Smooth muscle cell (in vitro differentiated cells): ENCODE results near the gene INVS. TPM values are rescaled to one million over a fixed set of nuclear protein-coding genes. Genes with fewer than 3 reads are reported as not detected.

Experiments used
- DNase-seq: peaks from one replicate; lab custom pipeline; 2025; ENCODE audit not compliant: unreplicated experiment; lab: John Stamatoyannopoulos, UW
- H2AFZ ChIP-seq: fragments of 200-600 bp; sonication (generic); 2 replicates; pipeline ENCODE4 v1.6.0; 2016; ENCODE audit warnings: antibody characterized with exemption, low read depth, mild to moderate bottlenecking
- H3F3A ChIP-seq: fragments of 200-600 bp; sonication (generic); 2 replicates; pipeline ENCODE4 v1.6.0; 2017; ENCODE audit warnings: antibody characterized with exemption, low read depth
- H3K27ac ChIP-seq: fragments of 200-600 bp; sonication (generic); 2 replicates; pipeline ENCODE4 v1.5.1; 2016; ENCODE audit warnings: low read depth, mild to moderate bottlenecking
- H3K27me3 ChIP-seq: fragments of 200-600 bp; sonication (generic); 2 replicates; pipeline ENCODE4 v1.6.1; 2016; ENCODE audit warnings: low read depth, mild to moderate bottlenecking
- H3K36me3 ChIP-seq: fragments of 200-600 bp; sonication (generic); 2 replicates; pipeline ENCODE4 v1.5.1; 2016; ENCODE audit warnings: low read depth
- H3K4me1 ChIP-seq: fragments of 200-600 bp; sonication (generic); 2 replicates; pipeline ENCODE4 v1.5.1; 2016; ENCODE audit warnings: low read depth
- H3K4me2 ChIP-seq: fragments of 200-600 bp; sonication (generic); 2 replicates; pipeline ENCODE4 v1.6.0; 2016; ENCODE audit warnings: mild to moderate bottlenecking
- H3K4me3 ChIP-seq: fragments of 200-600 bp; sonication (generic); 2 replicates; pipeline ENCODE4 v1.5.1; 2016; ENCODE audit warnings: mild to moderate bottlenecking
- H3K79me2 ChIP-seq: fragments of 200-600 bp; sonication (generic); 2 replicates; pipeline ENCODE4 v1.6.0; 2016; ENCODE audit warnings: low read depth, mild to moderate bottlenecking
- H3K9ac ChIP-seq: fragments of 200-600 bp; sonication (generic); 2 replicates; pipeline ENCODE4 v1.6.0; 2016; ENCODE audit warnings: low read depth
- H3K9me3 ChIP-seq: fragments of 200-600 bp; sonication (generic); replicated peaks from 2 replicates; pipeline ENCODE4 v1.5.1; 2016; ENCODE audit warnings: low read depth
- H4K20me1 ChIP-seq: fragments of 200-600 bp; sonication (generic); 2 replicates; pipeline ENCODE4 v1.6.0; 2016; ENCODE audit warnings: low read depth
- WGBS: methylation state at CpG from one replicate; pipeline ENCODE4 v1.1.7; 2016; ENCODE audit warnings: low lambda C conversion rate; 5-methylcytosine and 5-hydroxymethylcytosine counted together
- polyA plus RNA-seq: library from polyadenylated mRNA; unstranded; fragments of >200 nt; fragmentation: Nextera tagmentation; extraction: Ambion mirVana; gene quantifications from 2 replicates; pipeline ENCODE4 v1.2.1, GENCODE V29; 2016
- total RNA-seq: library from RNA; depleted of rRNA; stranded (reverse); fragments of >200 nt; gene quantifications from 2 replicates; pipeline ENCODE4 v1.2.3, GENCODE V29; 2014
- TF ChIP-seq, protein P1 (sequence below): fragments of 200-600 bp; sonication (generic); IDR thresholded peaks from 2 replicates; pipeline ENCODE4 v1.5.1; 2017; ENCODE audit warnings: borderline replicate concordance, mild to moderate bottlenecking, antibody characterized with exemption; ENCODE audit not compliant: insufficient read depth, poor library complexity, severe bottlenecking

Gene INVS
- total and polyA plus RNA-seq, 2 experiments from 2014 or later: 8.1 to 16.0 TPM

DNA sequence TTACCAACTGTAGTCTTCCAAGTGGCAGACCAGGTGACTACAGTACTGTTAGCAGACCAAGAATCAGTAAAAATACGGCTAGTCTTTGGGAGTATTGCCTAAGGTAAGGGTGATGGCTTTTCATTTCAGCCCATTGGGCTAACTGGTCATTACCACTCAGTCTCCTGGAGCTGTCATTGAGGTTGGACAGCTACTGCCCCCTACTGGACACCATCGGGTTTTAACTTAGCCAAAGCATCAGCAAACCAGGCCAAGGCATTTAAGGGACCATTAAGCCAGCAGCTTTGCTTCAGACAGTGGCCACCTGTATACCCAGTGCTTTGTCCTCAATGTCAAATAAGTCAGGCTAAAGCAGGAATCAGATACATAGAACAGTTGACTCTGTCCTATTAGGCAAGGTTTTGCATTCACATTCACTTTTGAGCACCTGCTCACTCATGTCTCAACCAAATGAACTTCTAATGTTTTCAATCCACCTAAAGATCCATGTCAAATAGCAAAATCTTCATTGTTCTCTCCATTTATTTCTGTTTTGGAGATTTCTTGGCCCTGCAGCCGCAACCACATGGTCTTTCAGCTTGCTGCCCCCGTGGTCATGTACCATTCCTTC is 117.2 kb downstream of the INVS start:
- no peaks in the 10 kb centered on the region for H3K36me3 ChIP-seq
- H3K27ac ChIP-seq: no peak overlapping the region
- no peaks in the 10 kb centered on the region for H3K27me3 ChIP-seq
- H3F3A ChIP-seq: no peaks in the 10 kb centered on the region
- H3K4me2 ChIP-seq: no peak overlapping the region
- no peaks in the 10 kb centered on the region for H4K20me1 ChIP-seq
- no peaks in the 10 kb centered on the region for H3K4me1 ChIP-seq
- no peaks in the 10 kb centered on the region for H3K9me3 ChIP-seq
- DNase-seq: no peak
- H3K9ac ChIP-seq: no peak overlapping the region
- no peaks in the 10 kb centered on the region for H3K79me2 ChIP-seq
- no peak overlapping the region for H2AFZ ChIP-seq
- TF ChIP-seq, protein P1, sequence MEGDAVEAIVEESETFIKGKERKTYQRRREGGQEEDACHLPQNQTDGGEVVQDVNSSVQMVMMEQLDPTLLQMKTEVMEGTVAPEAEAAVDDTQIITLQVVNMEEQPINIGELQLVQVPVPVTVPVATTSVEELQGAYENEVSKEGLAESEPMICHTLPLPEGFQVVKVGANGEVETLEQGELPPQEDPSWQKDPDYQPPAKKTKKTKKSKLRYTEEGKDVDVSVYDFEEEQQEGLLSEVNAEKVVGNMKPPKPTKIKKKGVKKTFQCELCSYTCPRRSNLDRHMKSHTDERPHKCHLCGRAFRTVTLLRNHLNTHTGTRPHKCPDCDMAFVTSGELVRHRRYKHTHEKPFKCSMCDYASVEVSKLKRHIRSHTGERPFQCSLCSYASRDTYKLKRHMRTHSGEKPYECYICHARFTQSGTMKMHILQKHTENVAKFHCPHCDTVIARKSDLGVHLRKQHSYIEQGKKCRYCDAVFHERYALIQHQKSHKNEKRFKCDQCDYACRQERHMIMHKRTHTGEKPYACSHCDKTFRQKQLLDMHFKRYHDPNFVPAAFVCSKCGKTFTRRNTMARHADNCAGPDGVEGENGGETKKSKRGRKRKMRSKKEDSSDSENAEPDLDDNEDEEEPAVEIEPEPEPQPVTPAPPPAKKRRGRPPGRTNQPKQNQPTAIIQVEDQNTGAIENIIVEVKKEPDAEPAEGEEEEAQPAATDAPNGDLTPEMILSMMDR: peak; percentile 57
- WGBS: 70% methylated on average over 4 of the region's 4 CpGs
- H3K4me3 ChIP-seq: no peak overlapping the region

- no peaks in the 10 kb centered on the region for H3K4me1 ChIP-seq
- H3F3A ChIP-seq: no peaks in the 10 kb centered on the region
- H3K79me2 ChIP-seq: no peaks in the 10 kb centered on the region
- no peak overlapping the region for H3K4me2 ChIP-seq
- DNase-seq: no peak
- no peaks in the 10 kb centered on the region for H3K9me3 ChIP-seq
- no peak overlapping the region for H3K4me3 ChIP-seq
- no peak overlapping the region for H2AFZ ChIP-seq
- no peaks in the 10 kb centered on the region for H4K20me1 ChIP-seq
- no peak overlapping the region for H3K27ac ChIP-seq
- TF ChIP-seq, protein P1: no peak
- no peak overlapping the region for H3K9ac ChIP-seq
- H3K27me3 ChIP-seq: no peaks in the 10 kb centered on the region
- no peaks in the 10 kb centered on the region for H3K36me3 ChIP-seq
- WGBS: 98% methylated on average over 2 of the region's 2 CpGs
Observed at GRCh38 chr9:100217536-100217935, 118.5 kb downstream of the INVS start.

GRCh38 chr9:100219347-100219746 is 120.3 kb downstream of the INVS start:
- Histone ChIP-seq H3K4me2 (no peak overlapping the region), H3K9ac (no peak overlapping the region), H3K27ac (no peak overlapping the region), H3K36me3 (no peaks in the 10 kb centered on the region), H3F3A (no peaks in the 10 kb centered on the region), H3K9me3 (no peaks in the 10 kb centered on the region), H3K4me1 (no peaks in the 10 kb centered on the region), H2AFZ (no peak overlapping the region), H3K79me2 (no peaks in the 10 kb centered on the region), H4K20me1 (no peaks in the 10 kb centered on the region), H3K27me3 (no peaks in the 10 kb centered on the region), H3K4me3 (no peak overlapping the region)
- WGBS: 94% methylated on average over 1 of the region's 1 CpG
- no peak for DNase-seq
- TF ChIP-seq, protein P1: no peak

- DNase-seq: no peak
- no peaks in the 10 kb centered on the region for H3F3A ChIP-seq
- H3K4me3 ChIP-seq: no peak overlapping the region
- H3K4me2 ChIP-seq: no peak overlapping the region
- H3K27me3 ChIP-seq: no peaks in the 10 kb centered on the region
- H3K36me3 ChIP-seq: no peaks in the 10 kb centered on the region
- no peaks in the 10 kb centered on the region for H3K4me1 ChIP-seq
- H4K20me1 ChIP-seq: no peaks in the 10 kb centered on the region
- 100% methylated on average over 1 of the region's 1 CpG for WGBS
- H3K27ac ChIP-seq: no peak overlapping the region
- no peak overlapping the region for H2AFZ ChIP-seq
- H3K9ac ChIP-seq: no peak overlapping the region
- no peaks in the 10 kb centered on the region for H3K79me2 ChIP-seq
- H3K9me3 ChIP-seq: no peaks in the 10 kb centered on the region
- TF ChIP-seq, protein P1: no peak
Observed at GRCh38 chr9:100220936-100221335, 121.9 kb downstream of the INVS start.
